ENCODE results near the gene NEIL1.

Gene NEIL1

GRCh38 chr15:75353604-75354003 lies 6.8 kb downstream of the NEIL1 start:
- H3K4me3 ChIP-seq (ENCODE audit: control insufficient read depth, low read depth, low read length): no peak overlapping the region
- no peak for DNase-seq (ENCODE audit: low read depth)
- TF ChIP-seq, protein P1, sequence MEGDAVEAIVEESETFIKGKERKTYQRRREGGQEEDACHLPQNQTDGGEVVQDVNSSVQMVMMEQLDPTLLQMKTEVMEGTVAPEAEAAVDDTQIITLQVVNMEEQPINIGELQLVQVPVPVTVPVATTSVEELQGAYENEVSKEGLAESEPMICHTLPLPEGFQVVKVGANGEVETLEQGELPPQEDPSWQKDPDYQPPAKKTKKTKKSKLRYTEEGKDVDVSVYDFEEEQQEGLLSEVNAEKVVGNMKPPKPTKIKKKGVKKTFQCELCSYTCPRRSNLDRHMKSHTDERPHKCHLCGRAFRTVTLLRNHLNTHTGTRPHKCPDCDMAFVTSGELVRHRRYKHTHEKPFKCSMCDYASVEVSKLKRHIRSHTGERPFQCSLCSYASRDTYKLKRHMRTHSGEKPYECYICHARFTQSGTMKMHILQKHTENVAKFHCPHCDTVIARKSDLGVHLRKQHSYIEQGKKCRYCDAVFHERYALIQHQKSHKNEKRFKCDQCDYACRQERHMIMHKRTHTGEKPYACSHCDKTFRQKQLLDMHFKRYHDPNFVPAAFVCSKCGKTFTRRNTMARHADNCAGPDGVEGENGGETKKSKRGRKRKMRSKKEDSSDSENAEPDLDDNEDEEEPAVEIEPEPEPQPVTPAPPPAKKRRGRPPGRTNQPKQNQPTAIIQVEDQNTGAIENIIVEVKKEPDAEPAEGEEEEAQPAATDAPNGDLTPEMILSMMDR (IDR thresholded peaks at IDR 0.05; ENCODE audit: control insufficient read depth, insufficient read depth, low read depth, low read length, missing control alignments): no peak

DNA sequence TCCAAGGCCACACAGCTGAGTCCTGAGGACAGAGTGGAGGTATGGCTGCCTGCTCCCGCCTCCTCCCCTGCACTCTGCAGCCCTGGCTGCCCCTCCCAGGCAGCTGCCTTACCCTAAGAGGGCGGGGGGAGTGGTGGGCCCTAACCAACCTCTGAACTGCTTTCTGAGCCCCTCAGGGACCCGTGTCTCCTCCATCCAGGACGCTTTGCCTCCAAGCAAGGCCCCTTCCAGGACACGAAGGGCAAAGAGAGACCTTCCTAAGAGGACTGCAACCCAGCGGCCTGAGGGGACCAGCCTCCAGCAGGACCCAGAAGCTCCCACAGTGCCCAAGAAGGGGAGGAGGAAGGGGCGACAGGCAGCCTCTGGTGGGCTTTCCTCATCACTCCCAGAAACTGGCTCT lies 7.6 kb downstream of the NEIL1 start:
- TF ChIP-seq, protein P1 (IDR thresholded peaks at IDR 0.05; ENCODE audit: control insufficient read depth, insufficient read depth, low read depth, low read length, missing control alignments): no peak
- DNase-seq (ENCODE audit: low read depth): no peak
- no peak overlapping the region for H3K4me3 ChIP-seq (ENCODE audit: control insufficient read depth, low read depth, low read length)

- no peak for DNase-seq (ENCODE audit: low read depth)
- TF ChIP-seq, protein P1 (IDR thresholded peaks at IDR 0.05; ENCODE audit: control insufficient read depth, insufficient read depth, low read depth, low read length, missing control alignments): no peak
- H3K4me3 ChIP-seq (ENCODE audit: control insufficient read depth, low read depth, low read length): no peak overlapping the region
Observed at GRCh38 chr15:75355369-75355768, 8.5 kb downstream of the NEIL1 start.

- DNase-seq (ENCODE audit: low read depth): no peak
- no peak overlapping the region for H3K4me3 ChIP-seq (ENCODE audit: control insufficient read depth, low read depth, low read length)
- TF ChIP-seq, protein P1 (IDR thresholded peaks at IDR 0.05; ENCODE audit: control insufficient read depth, insufficient read depth, low read depth, low read length, missing control alignments): no peak
Observed at GRCh38 chr15:75356006-75356405, 9.2 kb downstream of the NEIL1 start.

DNA sequence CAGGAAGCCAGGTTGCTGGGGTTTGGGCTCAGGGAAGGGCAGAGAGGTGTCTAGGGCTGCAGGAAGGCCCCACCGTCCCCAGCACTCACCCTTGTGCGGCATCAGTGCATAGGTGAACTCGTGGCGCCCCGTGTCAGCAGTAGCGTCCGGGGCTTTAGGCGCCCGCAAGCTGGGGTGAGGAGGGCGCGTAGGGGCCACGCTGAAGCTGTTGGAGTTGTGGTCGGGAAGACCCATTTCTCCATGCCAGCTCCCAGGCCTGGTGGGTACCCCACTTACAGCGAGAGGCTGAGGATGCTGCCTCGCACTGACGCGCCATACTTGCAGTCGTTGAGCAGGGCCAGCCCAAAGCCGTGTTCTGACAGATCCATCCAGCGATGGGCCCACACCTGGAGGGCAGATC lies 9.7 kb downstream of the NEIL1 start:
- H3K4me3 ChIP-seq (ENCODE audit: control insufficient read depth, low read depth, low read length): no peak overlapping the region
- TF ChIP-seq, protein P1 (IDR thresholded peaks at IDR 0.05; ENCODE audit: control insufficient read depth, insufficient read depth, low read depth, low read length, missing control alignments): no peak
- DNase-seq (ENCODE audit: low read depth): no peak

- TF ChIP-seq, protein P1 (IDR thresholded peaks at IDR 0.05; ENCODE audit: control insufficient read depth, insufficient read depth, low read depth, low read length, missing control alignments): no peak
- DNase-seq (ENCODE audit: low read depth): no peak
- H3K4me3 ChIP-seq (ENCODE audit: control insufficient read depth, low read depth, low read length): no peak overlapping the region
Observed at GRCh38 chr15:75357976-75358673, 11.3 kb downstream of the NEIL1 start.

All from AG09309 (cell line).